ENCODE measurements around the gene NFX1. TPM values are rescaled to one million over a fixed set of nuclear protein-coding genes. Genes with fewer than 3 reads are reported as not detected.
A peak's percentile ranks its signal among the peaks of the same experiment; 100 is the strongest.

The NFX1 gene
- polyA plus RNA-seq, 3 donors, result 4.3 to 26.3 (median 8.1) TPM

DNA sequence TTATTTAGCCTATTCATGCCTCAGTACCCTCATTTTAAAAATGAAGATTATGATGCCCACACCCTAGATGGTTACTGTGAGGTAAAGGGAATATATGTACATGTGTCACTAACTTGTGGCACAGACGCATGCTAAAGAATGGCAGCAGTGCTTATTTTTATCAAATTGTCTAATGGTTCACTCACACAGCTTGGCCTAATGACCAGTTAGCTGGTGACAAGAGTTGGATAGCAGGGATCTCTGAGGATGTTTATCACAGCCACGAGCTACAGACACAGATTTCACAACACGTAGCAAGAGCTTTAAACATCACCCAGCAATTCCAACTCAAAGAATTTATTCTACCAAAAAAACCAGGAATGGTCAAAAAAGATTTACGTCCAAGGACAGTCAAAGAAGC, 33.0 kb upstream of the NFX1 start:
- Histone ChIP-seq H4K20me1 (ENCODE audit: insufficient read depth, low read length) (peaks cover 25% of the 10 kb centered on the region), H2AFZ (ENCODE audit: insufficient read depth, low read depth, low read length, poor library complexity, severe bottlenecking) (no peak overlapping the region), H3K9ac (ENCODE audit: insufficient read depth, low read length, poor library complexity, severe bottlenecking) (no peak overlapping the region), H3K36me3 (replicated peaks in 1 of 2; ENCODE audit: control insufficient read depth in 1 of 2, insufficient read depth in 2 of 2, low read length in 2 of 2) (peaks cover 97 to 99% of the 10 kb centered on the region in 2 donors), H3K4me3 (replicated peaks in 1 of 3; ENCODE audit: low read depth in 2 of 3, low read length in 3 of 3) (no peak overlapping the region), H3K4me1 (ENCODE audit: control insufficient read depth in 1 of 2, insufficient read depth in 2 of 2, low read length in 2 of 2) (no peaks in the 10 kb centered on the region), H3K27ac (ENCODE audit: low read depth in 1 of 2, low read length in 2 of 2) (no peak overlapping the region), H3K79me2 (ENCODE audit: insufficient read depth, low read length) (peaks cover 24% of the 10 kb centered on the region), H3K4me2 (replicated peaks; ENCODE audit: extremely low read depth, low read length, poor library complexity, severe bottlenecking) (no peak overlapping the region), H3K9me3 (replicated peaks in 1 of 2; ENCODE audit: control insufficient read depth in 1 of 2, insufficient read depth in 1 of 2, low read length in 2 of 2) (no peaks in the 10 kb centered on the region), H3K27me3 (ENCODE audit: control insufficient read depth in 2 of 2, insufficient read depth in 2 of 2, low read length in 2 of 2) (no peaks in the 10 kb centered on the region)
- Mint-ChIP-seq H3K36me3 (peaks cover 86 to 95% of the 10 kb centered on the region in 2 donors), H3K4me1 (peaks cover 2% of the 10 kb centered on the region), H3K27ac (no peak overlapping the region), H3K9me3 (no peaks in the 10 kb centered on the region), H3K4me3 (no peak overlapping the region), H3K27me3 (ENCODE audit: low read depth in 3 of 3) (no peaks in the 10 kb centered on the region)
- DNase-seq, result no peak
- 80% methylated on average over 2 of the region's 4 CpGs for WGBS (ENCODE audit: insufficient coverage)
- TF ChIP-seq, protein P1, sequence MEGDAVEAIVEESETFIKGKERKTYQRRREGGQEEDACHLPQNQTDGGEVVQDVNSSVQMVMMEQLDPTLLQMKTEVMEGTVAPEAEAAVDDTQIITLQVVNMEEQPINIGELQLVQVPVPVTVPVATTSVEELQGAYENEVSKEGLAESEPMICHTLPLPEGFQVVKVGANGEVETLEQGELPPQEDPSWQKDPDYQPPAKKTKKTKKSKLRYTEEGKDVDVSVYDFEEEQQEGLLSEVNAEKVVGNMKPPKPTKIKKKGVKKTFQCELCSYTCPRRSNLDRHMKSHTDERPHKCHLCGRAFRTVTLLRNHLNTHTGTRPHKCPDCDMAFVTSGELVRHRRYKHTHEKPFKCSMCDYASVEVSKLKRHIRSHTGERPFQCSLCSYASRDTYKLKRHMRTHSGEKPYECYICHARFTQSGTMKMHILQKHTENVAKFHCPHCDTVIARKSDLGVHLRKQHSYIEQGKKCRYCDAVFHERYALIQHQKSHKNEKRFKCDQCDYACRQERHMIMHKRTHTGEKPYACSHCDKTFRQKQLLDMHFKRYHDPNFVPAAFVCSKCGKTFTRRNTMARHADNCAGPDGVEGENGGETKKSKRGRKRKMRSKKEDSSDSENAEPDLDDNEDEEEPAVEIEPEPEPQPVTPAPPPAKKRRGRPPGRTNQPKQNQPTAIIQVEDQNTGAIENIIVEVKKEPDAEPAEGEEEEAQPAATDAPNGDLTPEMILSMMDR (IDR thresholded peaks at IDR 0.05), result no peak
- intact Hi-C loops (cut with micrococcal nuclease), result no loop called here

DNA sequence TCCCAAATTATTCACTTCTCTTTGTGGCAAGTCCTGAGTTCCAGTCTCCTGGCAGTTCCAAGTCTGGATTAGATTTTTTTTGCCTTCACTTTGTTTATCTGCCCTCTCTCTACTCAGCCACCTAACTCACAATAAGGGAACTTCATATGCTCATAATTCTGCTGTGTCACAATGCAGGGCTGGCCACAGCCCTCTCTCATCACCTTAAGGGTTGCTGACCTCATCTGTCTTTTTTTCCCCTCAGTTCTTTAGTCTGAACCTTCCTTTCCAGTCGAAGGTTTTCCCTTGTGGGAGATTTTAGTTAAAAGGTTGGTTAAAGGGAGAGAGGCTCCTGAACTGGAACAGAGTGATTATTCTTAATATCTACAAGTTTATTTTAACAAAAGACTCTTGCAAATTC, 29.9 kb upstream of the NFX1 start:
- WGBS (ENCODE audit: insufficient coverage), result no CpG with 5 or more reads among the region's 1 CpG
- peak overlapping the region in 1 of 2 donors; percentile 2 for H3K27ac ChIP-seq (ENCODE audit: low read depth in 1 of 2, low read length in 2 of 2)
- DNase-seq, result no peak

More for the DNA sequence above, 29.9 kb upstream of the NFX1 start:
- Histone ChIP-seq H3K4me1 (ENCODE audit: control insufficient read depth in 1 of 2, insufficient read depth in 2 of 2, low read length in 2 of 2) (peaks cover 16 to 18% of the 10 kb centered on the region in 2 donors), H3K4me2 (replicated peaks; ENCODE audit: extremely low read depth, low read length, poor library complexity, severe bottlenecking) (no peak overlapping the region), H2AFZ (ENCODE audit: insufficient read depth, low read depth, low read length, poor library complexity, severe bottlenecking) (no peak overlapping the region), H3K9ac (ENCODE audit: insufficient read depth, low read length, poor library complexity, severe bottlenecking) (no peak overlapping the region), H4K20me1 (ENCODE audit: insufficient read depth, low read length) (peaks cover 40% of the 10 kb centered on the region), H3K79me2 (ENCODE audit: insufficient read depth, low read length) (peaks cover 51% of the 10 kb centered on the region), H3K36me3 (replicated peaks in 1 of 2; ENCODE audit: control insufficient read depth in 1 of 2, insufficient read depth in 2 of 2, low read length in 2 of 2) (peaks cover 71 to 74% of the 10 kb centered on the region in 2 donors), H3K27me3 (ENCODE audit: control insufficient read depth in 2 of 2, insufficient read depth in 2 of 2, low read length in 2 of 2) (no peaks in the 10 kb centered on the region), H3K9me3 (replicated peaks in 1 of 2; ENCODE audit: control insufficient read depth in 1 of 2, insufficient read depth in 1 of 2, low read length in 2 of 2) (no peaks in the 10 kb centered on the region), H3K4me3 (replicated peaks in 1 of 3; ENCODE audit: low read depth in 2 of 3, low read length in 3 of 3) (no peak overlapping the region)
- no peak overlapping the region for H3K4me3 Mint-ChIP-seq
- H3K27me3 Mint-ChIP-seq (ENCODE audit: low read depth in 3 of 3), result no peaks in the 10 kb centered on the region
- H3K36me3 Mint-ChIP-seq, result peaks cover 67 to 73% of the 10 kb centered on the region in 2 donors
- TF ChIP-seq, protein P1 (IDR thresholded peaks at IDR 0.05), result no peak
- peaks cover 0 to 2% (median 0%) of the 10 kb centered on the region in 7 donors for H3K9me3 Mint-ChIP-seq
- H3K27ac Mint-ChIP-seq, result peak overlapping the region in 3 of 7 donors; percentile 3 to 47 (median 34)
- intact Hi-C loops (cut with micrococcal nuclease), result loop anchor here (5.0 to 10.0 kb wide), 4 partner anchors 96 to 236 kb away; partner anchors contain the start of genes SMU1 (in 2 of the 2), B4GALT1 (in 1 of the 2) and DNAJA1 (in 1 of the 2)
- peaks cover 20% of the 10 kb centered on the region for H3K4me1 Mint-ChIP-seq

All from CD14-positive monocyte (primary cell).